ENCODE data around the gene DLG3. TPM values are rescaled to one million over a fixed set of nuclear protein-coding genes. Genes with fewer than 3 reads are reported as not detected.

The DLG3 gene
- total and polyA plus RNA-seq, 10 of the 15 experiments (the other 5 are each of a cell fraction or from before 2014, with no cell fraction given), result 1.3 to 32.2 (median 3.9) TPM

GRCh38 chrX:70494441-70494840 lies 49.8 kb downstream of the DLG3 start (continued):
- TF ChIP-seq ELK1 (IDR thresholded peaks at IDR 0.05; ENCODE audit: low read depth, low read length), result no peak

- Histone ChIP-seq H3K4me2 (ENCODE audit: control insufficient read depth, insufficient read depth) (no peak overlapping the region), H3K79me2 (ENCODE audit: control insufficient read depth, insufficient read depth, low read length) (no peaks in the 10 kb centered on the region), H3K27me3 (replicated peaks in 1 of 2; ENCODE audit: control insufficient read depth in 2 of 2, insufficient read depth in 2 of 2, low read length in 1 of 2) (no peaks in the 10 kb centered on the region), H4K20me1 (ENCODE audit: control insufficient read depth, insufficient read depth) (no peaks in the 10 kb centered on the region), H2AFZ (ENCODE audit: control insufficient read depth, low read depth, low read length) (no peak overlapping the region), H3K9ac (ENCODE audit: control insufficient read depth, insufficient read depth, low read length) (no peak overlapping the region), H3K9me3 (replicated peaks; ENCODE audit: control insufficient read depth, insufficient read depth, low read length) (no peaks in the 10 kb centered on the region), H3K36me3 (ENCODE audit: control insufficient read depth in 2 of 2, insufficient read depth in 2 of 2, low read length in 1 of 2) (no peaks in the 10 kb centered on the region; a peak in 1 of 4 replicates), H3K4me3 (no peak overlapping the region), H3K27ac (ENCODE audit: control insufficient read depth, insufficient read depth) (no peak overlapping the region), H3K4me1 (ENCODE audit: control insufficient read depth, insufficient read depth, low read length) (no peaks in the 10 kb centered on the region)
- POLR2A ChIA-PET, result no interaction called here
- no peak for DNase-seq (ENCODE audit: low read depth, low spot score)
- SMC1A ChIA-PET (ENCODE audit: uncharacterized antibody, unreplicated experiment), result no interaction called here
- intact Hi-C loops (cut with micrococcal nuclease; ENCODE audit: unreplicated experiment), result no loop called here
- in situ Hi-C loops (cut with MboI), result no loop called here
- BruUV-seq (replicated peaks), result no TSS peak
- FAIRE-seq, result no peak
- ATAC-seq, result no peak
- 13% methylated on average over 5 of the region's 5 CpGs for WGBS (ENCODE audit: insufficient coverage, insufficient replicate concordance, low lambda C conversion rate, missing lambda C conversion rate)
- CTCF ChIA-PET, result interaction anchor here (0.5 kb wide), 1 partner anchor 36 kb away, joined by 4 read pairs; no protein-coding TSS in a partner anchor
- RAD21 ChIA-PET (ENCODE audit: unreplicated experiment), result no interaction called here
- TF ChIP-seq MEF2A (IDR thresholded peaks at IDR 0.05; ENCODE audit: insufficient read depth, low read depth, low read length) (no peak), ZBTB11 (CRISPR knock-in tag; IDR thresholded peaks at IDR 0.05) (no peak), CHD1 (IDR thresholded peaks at IDR 0.05; ENCODE audit: low read depth, low read length) (no peak), CEBPZ (IDR thresholded peaks at IDR 0.05; ENCODE audit: low read depth, low read length) (no peak), CUX1 (IDR thresholded peaks at IDR 0.05; ENCODE audit: insufficient replicate concordance, low read depth, low read length) (no peak), NFYB (IDR thresholded peaks at IDR 0.05; ENCODE audit: insufficient read depth, low read depth, low read length) (no peak), ZNF207 (IDR thresholded peaks at IDR 0.05; ENCODE audit: borderline replicate concordance) (no peak)
Observed at GRCh38 chrX:70496491-70496890, 51.9 kb downstream of the DLG3 start.
